ENCODE measurements around the gene TAF7L. TPM values are rescaled to one million over a fixed set of nuclear protein-coding genes. Genes with fewer than 3 reads are reported as not detected.

Gene TAF7L
- polyA plus RNA-seq, 2 of the 4 experiments (the other 2 are of a cell fraction) = 0.08 to 0.13 TPM

- H3K9me3 ChIP-seq = no peaks in the 10 kb centered on the region
- no peak for ATAC-seq
- TF ChIP-seq FOSL2 (IDR thresholded peaks at IDR 0.05) = no peak
- TF ChIP-seq FOSL2 (CRISPR knock-in tag; IDR thresholded peaks at IDR 0.05) = no peak
- TF ChIP-seq CEBPB (IDR thresholded peaks at IDR 0.05) = no peak
- TF ChIP-seq HOXB5 (CRISPR knock-in tag; IDR thresholded peaks at IDR 0.05) = no peak
- TF ChIP-seq ZNF302 (CRISPR knock-in tag; IDR thresholded peaks at IDR 0.05) = no peak
- TF ChIP-seq CBX2 (IDR thresholded peaks at IDR 0.05; ENCODE audit: borderline replicate concordance, low read depth) = no peak
- no peak for TF ChIP-seq RARB (CRISPR knock-in tag; IDR thresholded peaks at IDR 0.05)
- TF ChIP-seq NFE2L2 (conservative IDR thresholded peaks at IDR 0.05; ENCODE audit: low read length) = no peak
- no peak overlapping the region for H3K4me2 ChIP-seq
- ChIA-PET POLR2A (no interaction called here), CTCF (no interaction called here)
- no peak for FAIRE-seq
- H3K4me3 ChIP-seq = no peak overlapping the region
- H3K27ac ChIP-seq = no peak overlapping the region
- 85% methylated on average over 4 of the region's 4 CpGs for WGBS (ENCODE audit: missing lambda C conversion rate)
- H3K4me1 ChIP-seq = no peaks in the 10 kb centered on the region
- DNase-seq (ENCODE audit: low read depth in 1 of 2, low spot score in 1 of 2) = no peak
Measured at GRCh38 chrX:101262590-101262989, 28.5 kb downstream of the TAF7L start.

- no peaks in the 10 kb centered on the region for H3K9me3 ChIP-seq
- no peaks in the 10 kb centered on the region for H3K4me1 ChIP-seq
- H3K27ac ChIP-seq = no peak overlapping the region
- TF ChIP-seq SREBF2 (IDR thresholded peaks at IDR 0.05) (no peak), RAD21 (conservative IDR thresholded peaks at IDR 0.05 in 1 of 2, IDR thresholded peaks at IDR 0.05 in 1 of 2) (peak; percentile 17 to 38; a peak in 2 of 5 replicates)
- ChIA-PET POLR2A (no interaction called here), CTCF (interaction anchor here (0.7 kb wide), 1 partner anchor 38 kb away, joined by 3 read pairs; no protein-coding TSS in a partner anchor)
- DNase-seq (ENCODE audit: low read depth in 1 of 2, low spot score in 1 of 2) (peak; percentile 8 to 15), FAIRE-seq (no peak), ATAC-seq (peak in 1 of 2 experiments; percentile 79; a peak in 3 of 6 replicates)
- 82% methylated on average over 4 of the region's 4 CpGs for WGBS (ENCODE audit: missing lambda C conversion rate)
- H3K4me3 ChIP-seq = no peak overlapping the region
- no peak overlapping the region for H3K4me2 ChIP-seq
Measured at GRCh38 chrX:101260435-101260834, 30.7 kb downstream of the TAF7L start.

GRCh38 chrX:101258259-101258581 lies 32.9 kb downstream of the TAF7L start:
- H3K4me3 ChIP-seq = no peak overlapping the region
- DNase-seq (ENCODE audit: low read depth in 1 of 2, low spot score in 1 of 2) = no peak
- no peak overlapping the region for H3K27ac ChIP-seq
- no peak for FAIRE-seq
- no peaks in the 10 kb centered on the region for H3K4me1 ChIP-seq
- POLR2A ChIA-PET = no interaction called here
- TF ChIP-seq CHD2 (IDR thresholded peaks at IDR 0.05; ENCODE audit: low read length, partially characterized antibody) = no peak
- TF ChIP-seq USF2 (IDR thresholded peaks at IDR 0.05) = no peak
- no peak for TF ChIP-seq RNF2 (IDR thresholded peaks at IDR 0.05; ENCODE audit: borderline replicate concordance, low read depth)
- no peak for TF ChIP-seq MYC (IDR thresholded peaks at IDR 0.05; ENCODE audit: borderline replicate concordance, low read length)
- no peak for TF ChIP-seq ZFP36 (IDR thresholded peaks at IDR 0.05; ENCODE audit: borderline replicate concordance, partially characterized antibody)
- no peak for TF ChIP-seq RCOR1 (IDR thresholded peaks at IDR 0.05; ENCODE audit: low read depth, low read length)
- TF ChIP-seq NR3C1 (IDR thresholded peaks at IDR 0.05) = no peak
- no peak for TF ChIP-seq RAD21 (conservative IDR thresholded peaks at IDR 0.05 in 1 of 2, IDR thresholded peaks at IDR 0.05 in 1 of 2)
- no peak for TF ChIP-seq TFCP2L1 (CRISPR knock-in tag; IDR thresholded peaks at IDR 0.05)
- H3K4me2 ChIP-seq = no peak overlapping the region
- CTCF ChIA-PET = no interaction called here
- no peaks in the 10 kb centered on the region for H3K9me3 ChIP-seq
- no peak for ATAC-seq
- 85% methylated on average over 6 of the region's 11 CpGs for WGBS (ENCODE audit: missing lambda C conversion rate)

GRCh38 chrX:101257448-101258258 lies 33.5 kb downstream of the TAF7L start:
- peak; percentile 7 for FAIRE-seq
- no peak overlapping the region for H3K4me2 ChIP-seq
- 68% methylated on average over 4 of the region's 4 CpGs for WGBS (ENCODE audit: missing lambda C conversion rate)
- CTCF ChIA-PET = no interaction called here
- no peaks in the 10 kb centered on the region for H3K9me3 ChIP-seq
- no peaks in the 10 kb centered on the region for H3K4me1 ChIP-seq
- ATAC-seq = no peak
- H3K27ac ChIP-seq = no peak overlapping the region
- POLR2A ChIA-PET = no interaction called here
- DNase-seq (ENCODE audit: low read depth in 1 of 2, low spot score in 1 of 2) = no peak
- H3K4me3 ChIP-seq = no peak overlapping the region
- TF ChIP-seq SMC3 (IDR thresholded peaks at IDR 0.05) = no peak
- no peak for TF ChIP-seq JUN (IDR thresholded peaks at IDR 0.05)
- TF ChIP-seq HDAC2 (IDR thresholded peaks at IDR 0.05) = no peak
- TF ChIP-seq CHD4 (IDR thresholded peaks at IDR 0.05; ENCODE audit: borderline replicate concordance) = no peak
- no peak for TF ChIP-seq ZFP36 (IDR thresholded peaks at IDR 0.05; ENCODE audit: borderline replicate concordance, partially characterized antibody)
